WERI-Rb-1 (cell line): ENCODE data around the gene KREMEN1.
"Not testable (repeated sequence)": the region's sequence is repeated elsewhere in the genome, so short reads cannot be mapped to it uniquely, and the experiment has no call there.

ENCODE experiments used
- DNase-seq: peaks from one replicate; pipeline ENCODE4 v3.0.0-alpha.2; 2020
- H3K27ac ChIP-seq: fragments of 250-450 bp; sonication (Bioruptor Pico); 2 replicates; pipeline ENCODE4 v1.5.1; 2020; ENCODE audit warnings: mild to moderate bottlenecking, moderate library complexity
- H3K27me3 ChIP-seq: fragments of 250-450 bp; sonication (Bioruptor Pico); 2 replicates; pipeline ENCODE4 v1.5.1; 2021; ENCODE audit warnings: mild to moderate bottlenecking, low read depth, moderate library complexity; ENCODE audit not compliant: insufficient read depth, severe bottlenecking
- H3K36me3 ChIP-seq: fragments of 250-450 bp; sonication (Bioruptor Pico); 2 replicates; pipeline ENCODE4 v1.5.1; 2020; ENCODE audit warnings: mild to moderate bottlenecking, moderate library complexity
- H3K4me3 ChIP-seq: 2 replicates; pipeline ENCODE4 v1.5.1; 2011; ENCODE audit warnings: low read depth, mild to moderate bottlenecking, control low read depth, low read length
- H3K9me3 ChIP-seq: fragments of 250-450 bp; sonication (Bioruptor Pico); 2 replicates; pipeline ENCODE4 v1.5.1; 2021; ENCODE audit warnings: mild to moderate bottlenecking, moderate library complexity; ENCODE audit not compliant: severe bottlenecking
- TF ChIP-seq, protein P1 (sequence below): IDR thresholded peaks from 2 replicates; pipeline ENCODE4 v1.5.1; 2011; ENCODE audit warnings: low read depth, mild to moderate bottlenecking, control low read depth, inconsistent platforms, low read length

Gene KREMEN1

GRCh38 chr22:29037340-29037932, 35.4 kb upstream of the KREMEN1 start:
- Histone ChIP-seq H3K4me3 (no peak overlapping the region), H3K9me3 (no peaks in the 10 kb centered on the region), H3K36me3 (no peaks in the 10 kb centered on the region; the same call in 1 of the 2 replicates), H3K27me3 (no peaks in the 10 kb centered on the region), H3K27ac (no peak overlapping the region)
- TF ChIP-seq, protein P1, sequence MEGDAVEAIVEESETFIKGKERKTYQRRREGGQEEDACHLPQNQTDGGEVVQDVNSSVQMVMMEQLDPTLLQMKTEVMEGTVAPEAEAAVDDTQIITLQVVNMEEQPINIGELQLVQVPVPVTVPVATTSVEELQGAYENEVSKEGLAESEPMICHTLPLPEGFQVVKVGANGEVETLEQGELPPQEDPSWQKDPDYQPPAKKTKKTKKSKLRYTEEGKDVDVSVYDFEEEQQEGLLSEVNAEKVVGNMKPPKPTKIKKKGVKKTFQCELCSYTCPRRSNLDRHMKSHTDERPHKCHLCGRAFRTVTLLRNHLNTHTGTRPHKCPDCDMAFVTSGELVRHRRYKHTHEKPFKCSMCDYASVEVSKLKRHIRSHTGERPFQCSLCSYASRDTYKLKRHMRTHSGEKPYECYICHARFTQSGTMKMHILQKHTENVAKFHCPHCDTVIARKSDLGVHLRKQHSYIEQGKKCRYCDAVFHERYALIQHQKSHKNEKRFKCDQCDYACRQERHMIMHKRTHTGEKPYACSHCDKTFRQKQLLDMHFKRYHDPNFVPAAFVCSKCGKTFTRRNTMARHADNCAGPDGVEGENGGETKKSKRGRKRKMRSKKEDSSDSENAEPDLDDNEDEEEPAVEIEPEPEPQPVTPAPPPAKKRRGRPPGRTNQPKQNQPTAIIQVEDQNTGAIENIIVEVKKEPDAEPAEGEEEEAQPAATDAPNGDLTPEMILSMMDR, result no peak
- no peak for DNase-seq

GRCh38 chr22:29039148-29039547, 33.7 kb upstream of the KREMEN1 start:
- H3K9me3 ChIP-seq, result no peaks in the 10 kb centered on the region
- DNase-seq, result no peak
- H3K36me3 ChIP-seq, result peaks cover 3% of the 10 kb centered on the region
- no peaks in the 10 kb centered on the region for H3K27me3 ChIP-seq
- H3K4me3 ChIP-seq, result no peak overlapping the region
- no peak overlapping the region for H3K27ac ChIP-seq
- TF ChIP-seq, protein P1, result no peak

- DNase-seq, H3K9me3 ChIP-seq, H3K27ac ChIP-seq, H3K36me3 ChIP-seq, H3K27me3 ChIP-seq, H3K4me3 ChIP-seq: not testable (repeated sequence)
Observed at GRCh38 chr22:29039684-29040083, 33.2 kb upstream of the KREMEN1 start.

DNA sequence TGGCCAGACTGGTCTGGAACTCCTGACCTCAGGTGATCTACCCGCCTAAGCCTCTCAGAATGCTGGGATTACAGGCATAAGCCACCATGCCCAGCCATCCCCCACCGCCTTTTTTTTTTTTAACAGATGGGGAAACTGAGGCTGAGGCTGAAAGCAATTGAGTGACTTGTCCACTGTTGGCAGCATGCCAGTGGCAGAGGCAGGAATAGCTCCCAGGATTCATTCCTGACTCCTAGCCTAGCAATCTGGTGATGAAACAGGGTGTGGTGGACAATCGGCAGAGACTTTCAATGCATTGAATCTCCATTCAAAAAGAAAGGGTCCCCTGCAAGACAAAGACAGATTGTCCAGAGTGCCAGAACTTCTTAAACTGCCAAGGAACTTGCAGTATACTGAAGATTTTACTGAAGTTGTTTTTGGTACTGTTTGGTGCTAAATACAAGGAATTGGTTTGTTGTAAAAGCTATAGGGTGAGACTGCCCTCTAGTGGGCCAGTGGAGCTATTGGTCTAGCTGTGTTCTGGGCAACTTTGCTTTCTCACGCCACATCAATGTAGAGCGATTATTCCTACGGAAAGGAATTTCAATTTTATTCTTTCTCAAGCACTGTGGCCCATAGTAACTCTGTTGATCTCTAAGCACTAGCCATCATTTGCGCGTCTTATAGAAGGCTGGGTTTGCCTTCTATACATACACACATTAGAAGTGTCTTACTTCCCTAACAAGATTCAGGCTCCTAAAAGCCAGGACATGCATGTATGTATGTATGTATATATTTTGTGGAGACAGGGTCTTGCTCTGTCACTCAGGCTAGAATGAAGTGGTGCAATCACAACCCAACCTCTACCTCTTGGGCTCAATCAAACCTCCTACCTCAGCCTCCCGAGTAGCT, 32.2 kb upstream of the KREMEN1 start:
- Histone ChIP-seq H3K36me3 (peaks cover 13% of the 10 kb centered on the region), H3K9me3 (no peaks in the 10 kb centered on the region), H3K4me3 (no peak overlapping the region), H3K27ac (peak overlapping the region; percentile 0; the same call in 1 of the 2 replicates), H3K27me3 (no peaks in the 10 kb centered on the region)
- DNase-seq, result peak; percentile 58
- TF ChIP-seq, protein P1, result peak; percentile 84

GRCh38 chr22:29041408-29041807, 31.4 kb upstream of the KREMEN1 start:
- Histone ChIP-seq H3K27ac (no peak overlapping the region), H3K4me3 (no peak overlapping the region), H3K9me3 (no peaks in the 10 kb centered on the region), H3K27me3 (no peaks in the 10 kb centered on the region), H3K36me3 (peaks cover 20% of the 10 kb centered on the region)
- DNase-seq, result no peak
- TF ChIP-seq, protein P1, result no peak

DNA sequence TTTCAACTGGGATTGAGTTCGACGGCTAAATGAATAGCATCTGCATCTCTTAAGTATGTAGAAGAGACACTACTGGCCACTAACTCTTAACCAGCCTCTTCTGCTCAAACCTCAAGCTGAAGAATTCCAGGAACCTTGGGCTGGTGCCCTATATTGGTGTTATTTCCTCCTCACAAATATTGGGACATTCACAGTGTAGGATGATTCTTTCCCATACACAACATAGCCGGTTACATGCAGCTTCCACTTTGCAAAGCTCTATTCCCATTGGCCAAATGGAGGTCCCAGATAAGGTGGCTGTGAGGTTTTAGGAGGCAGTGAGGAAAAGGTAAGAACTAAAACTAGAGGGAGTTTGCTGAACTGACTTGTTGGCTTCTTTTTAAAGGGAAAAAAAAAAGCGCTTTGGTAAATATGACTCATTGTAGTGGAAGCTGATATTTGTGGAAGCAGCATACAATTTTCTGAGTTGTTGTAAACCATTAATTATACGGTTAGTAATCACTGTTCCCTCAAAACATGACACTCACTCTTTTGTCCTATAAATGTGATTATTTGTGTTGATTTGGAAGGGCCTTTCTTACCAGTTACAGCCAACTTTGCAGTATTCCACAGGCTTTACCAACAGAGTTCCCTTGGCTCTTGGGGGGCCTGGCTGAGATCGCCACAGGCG, 28.8 kb upstream of the KREMEN1 start:
- Histone ChIP-seq H3K36me3 (peaks cover 43% of the 10 kb centered on the region), H3K4me3 (no peak overlapping the region), H3K27me3 (no peaks in the 10 kb centered on the region), H3K27ac (no peak overlapping the region), H3K9me3 (no peaks in the 10 kb centered on the region)
- TF ChIP-seq, protein P1, result no peak
- no peak for DNase-seq
